Measurements from ENCODE around the gene CEP55.

Gene CEP55

DNA sequence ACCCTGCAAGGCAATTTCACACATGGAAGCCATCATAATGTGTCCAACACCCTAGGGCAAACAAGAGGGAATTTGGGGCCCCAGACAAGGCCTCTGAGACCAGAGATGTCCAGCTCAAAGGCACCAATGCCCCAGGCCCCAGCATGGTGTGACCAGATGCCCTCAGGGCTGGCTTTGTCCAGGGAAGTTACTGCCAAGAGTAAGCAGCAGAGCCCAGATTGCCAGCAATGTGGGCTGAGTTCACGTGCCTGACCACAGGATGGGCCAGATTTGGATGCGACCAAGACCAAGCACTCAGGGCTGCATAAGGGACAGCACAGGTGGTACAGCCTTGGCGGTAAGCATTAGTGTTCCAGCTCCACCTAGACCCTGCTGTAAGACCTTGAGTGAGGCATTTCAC, 27.0 kb upstream of the CEP55 start:
- DNase-seq, result no peak

DNA sequence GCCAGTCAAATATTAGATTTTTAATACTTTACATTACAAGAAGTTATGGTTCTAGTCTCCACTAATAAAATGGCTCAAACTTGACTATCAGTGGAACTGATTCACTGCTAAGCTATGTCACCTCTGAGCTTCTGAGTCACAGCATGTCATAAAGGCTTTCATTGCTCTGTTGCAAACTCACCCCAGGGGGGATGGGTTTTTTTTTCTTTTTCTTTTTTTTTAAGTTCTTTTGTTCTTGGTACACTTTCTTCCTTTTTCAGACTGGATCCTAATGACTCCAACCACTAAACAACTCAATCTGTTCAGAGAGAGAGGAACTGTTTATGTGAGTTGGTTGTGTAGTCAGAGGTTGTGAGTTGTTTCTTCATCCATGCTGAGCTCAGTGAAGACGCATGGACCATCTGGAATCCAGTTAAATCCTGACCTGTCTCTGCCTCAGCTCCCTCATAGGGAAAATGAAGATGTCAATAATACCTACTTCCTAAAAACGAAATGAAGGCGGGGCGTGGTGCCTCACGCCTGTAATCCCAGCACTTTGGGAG, 25.2 kb upstream of the CEP55 start:
- DNase-seq, result peak; percentile 97

DNA sequence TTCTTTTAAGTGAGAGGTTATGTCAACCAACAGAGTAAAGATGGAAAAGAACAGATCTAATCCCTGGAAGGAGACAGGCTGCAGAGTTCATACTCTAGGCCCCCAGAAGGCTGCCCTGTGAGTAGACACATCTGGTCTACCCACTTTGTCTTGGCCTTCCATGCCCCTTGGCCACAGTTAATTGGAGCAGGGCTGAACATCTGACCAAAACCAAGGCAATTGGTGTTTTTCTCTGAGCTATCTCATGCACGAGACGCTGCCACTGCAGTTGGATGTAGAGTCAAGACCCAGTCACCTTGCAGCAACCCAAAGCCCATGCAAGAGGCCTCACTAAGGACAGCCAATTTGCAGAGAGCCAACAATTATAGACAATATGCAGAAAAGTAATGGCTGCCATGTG, 23.3 kb upstream of the CEP55 start:
- no peak for DNase-seq

DNA sequence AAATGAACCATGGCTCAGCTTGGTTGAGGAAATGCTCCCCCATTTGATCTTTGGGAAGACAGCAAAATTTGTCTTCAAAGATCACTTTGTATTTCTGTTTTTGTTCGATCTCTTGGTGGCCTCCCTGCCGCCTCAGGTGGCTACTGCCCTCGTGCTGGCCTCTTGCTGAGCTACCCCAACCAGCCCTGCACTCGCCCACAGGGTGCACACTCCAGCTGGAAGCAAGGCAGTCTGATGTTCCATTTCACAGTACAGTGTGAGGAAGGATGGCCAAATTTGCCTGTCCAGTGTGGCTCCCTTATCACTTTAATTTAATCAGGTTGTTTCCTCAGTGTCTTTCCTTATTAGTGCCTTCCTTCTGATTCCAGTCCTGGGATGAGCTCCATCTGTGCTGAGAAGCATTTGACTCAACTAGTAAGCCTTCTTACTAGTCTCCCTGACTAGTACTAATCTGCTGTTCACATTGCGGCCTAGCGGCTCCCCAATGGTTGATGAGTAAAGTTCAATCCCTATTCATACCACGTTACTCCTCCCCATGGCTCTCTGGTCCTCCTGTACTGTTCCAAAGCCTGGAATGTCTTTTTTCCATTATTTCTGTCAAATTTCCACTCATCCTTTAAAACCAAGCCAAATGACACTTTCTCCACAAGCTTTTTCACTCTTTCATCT, 22.5 kb upstream of the CEP55 start:
- no peak for DNase-seq

DNA sequence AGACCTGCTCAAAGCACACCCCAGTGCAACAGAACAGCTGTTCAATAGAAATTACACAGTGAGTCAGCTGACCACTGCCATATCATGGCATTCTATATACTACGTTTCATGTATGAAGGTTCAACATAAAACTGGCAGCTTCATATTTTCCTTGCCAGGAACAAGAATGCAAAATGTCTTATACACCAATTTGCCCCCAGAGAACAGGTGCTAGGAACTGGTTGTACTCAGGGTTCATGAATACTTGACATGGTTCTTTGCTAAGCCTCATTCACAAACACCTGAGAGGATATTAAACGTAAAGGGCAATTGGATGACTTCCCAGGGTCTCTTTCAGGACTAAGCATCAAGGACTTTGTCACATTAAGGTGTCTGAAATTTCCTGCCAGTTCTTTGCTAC, 21.2 kb upstream of the CEP55 start:
- DNase-seq, result no peak

DNA sequence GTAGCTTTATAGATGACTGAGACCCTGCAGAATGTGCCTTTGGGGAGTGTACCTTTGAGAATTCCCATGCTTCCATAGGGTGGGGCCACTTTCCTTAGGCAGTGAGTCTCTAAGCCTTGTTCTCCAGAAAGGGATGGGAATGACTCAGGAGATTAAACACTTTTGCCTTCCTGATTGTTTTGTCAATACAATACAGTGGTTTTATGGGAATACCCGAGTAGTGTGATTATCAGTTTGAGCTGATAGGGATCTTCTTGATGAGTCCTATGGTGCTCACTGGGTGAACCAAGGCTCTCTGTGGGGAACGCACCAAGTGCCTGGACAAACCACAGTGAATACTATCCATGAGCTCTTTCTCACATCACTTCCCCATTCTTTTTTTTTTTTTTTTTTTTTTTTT, 20.5 kb upstream of the CEP55 start:
- peak; percentile 74 for DNase-seq

DNA sequence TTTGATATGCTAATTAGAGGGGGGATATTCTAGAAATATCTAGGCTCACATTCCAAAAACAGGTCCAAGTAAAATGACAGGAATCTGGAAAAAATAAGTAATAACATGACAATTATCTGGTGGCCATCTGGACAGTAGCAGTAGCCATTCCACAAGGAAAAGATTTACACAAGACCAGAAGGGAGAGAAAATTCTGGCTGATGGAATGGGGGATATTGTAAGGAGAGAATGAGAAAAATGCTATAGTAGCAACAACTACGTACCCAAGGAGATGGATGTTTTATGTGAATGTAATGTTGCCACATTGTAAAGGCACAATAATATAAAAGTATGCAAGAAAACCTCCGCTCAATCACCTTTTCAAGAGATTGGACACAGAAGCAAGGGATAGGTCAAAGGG, 19.7 kb upstream of the CEP55 start:
- no peak for DNase-seq

DNA sequence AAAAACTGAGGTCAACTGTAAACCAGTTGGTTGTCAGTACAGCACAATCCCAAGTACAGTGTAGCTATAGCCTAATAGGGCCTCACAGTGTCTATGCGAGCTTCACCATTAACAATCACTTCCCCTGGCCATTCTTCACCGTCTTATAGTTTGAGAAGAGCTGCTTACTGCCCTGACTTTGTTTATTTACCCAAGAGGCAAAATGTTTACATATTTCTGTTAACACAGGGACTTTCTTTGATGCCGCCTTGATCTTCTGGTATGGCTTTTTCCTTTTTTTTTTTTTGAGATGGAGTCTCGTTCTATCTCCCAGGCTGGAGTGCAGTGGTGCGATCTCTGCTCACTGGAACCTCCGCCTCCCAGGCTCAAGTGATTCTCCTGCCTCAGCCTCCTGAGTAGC, 17.5 kb upstream of the CEP55 start:
- no peak for DNase-seq

DNA sequence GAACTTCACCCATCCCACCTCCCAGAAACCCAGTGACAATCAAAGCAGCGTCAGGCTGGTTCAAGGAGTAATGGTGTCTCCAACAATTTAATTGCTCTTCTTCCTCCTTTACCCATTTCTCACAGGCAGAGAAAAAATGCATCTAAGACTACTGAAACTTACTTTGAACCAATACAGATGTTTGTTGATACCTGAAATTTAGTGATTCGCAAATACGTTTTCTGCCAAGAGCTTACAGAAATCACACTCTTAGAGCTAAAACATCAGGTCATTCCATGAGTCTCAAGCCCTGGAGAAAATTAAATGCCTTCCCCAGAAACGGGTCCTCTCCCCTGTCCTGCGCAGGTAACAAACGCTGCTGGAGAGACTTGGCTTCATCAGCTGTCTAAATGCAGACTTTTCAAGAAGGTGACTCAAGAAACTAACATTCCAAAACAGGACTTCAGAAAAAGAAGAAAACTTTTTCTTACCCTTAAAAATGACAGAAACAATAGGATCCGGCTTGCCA, 14.7 kb upstream of the CEP55 start:
- no peak for DNase-seq

DNA sequence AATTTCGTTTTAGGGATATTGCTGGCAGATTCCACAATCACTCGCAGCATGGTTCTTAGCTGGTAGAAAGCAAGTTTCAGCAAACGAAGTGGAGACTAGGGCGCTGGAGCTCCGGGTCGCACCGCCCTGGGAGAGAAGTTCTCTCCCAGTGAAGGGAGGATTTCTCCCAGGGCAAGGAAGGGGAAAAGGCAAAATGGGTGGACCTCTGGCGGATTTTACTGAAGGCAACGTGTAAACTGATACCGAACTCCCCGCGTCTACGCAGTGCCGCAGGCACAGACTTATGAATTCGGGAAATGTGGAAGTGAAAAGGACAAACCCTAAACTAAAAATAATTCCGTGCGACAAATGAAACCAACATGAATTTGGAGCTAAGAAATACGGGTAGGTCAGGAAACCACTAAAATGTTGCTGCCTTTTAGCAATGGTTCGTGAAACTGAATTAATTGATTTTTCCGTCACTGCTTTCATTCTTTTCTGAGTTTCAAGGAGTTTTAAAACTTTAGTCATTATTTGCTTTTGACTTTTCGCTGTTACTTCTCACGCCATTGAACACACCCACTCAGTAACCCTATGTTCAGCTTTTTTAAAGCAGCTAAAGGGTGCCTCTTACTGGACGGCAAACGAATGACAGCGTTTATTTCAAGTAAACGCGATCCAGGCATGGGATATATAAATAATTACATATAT, 14.1 kb upstream of the CEP55 start, which contains the start of gene MYOF:
MYOF (minus strand) TSS at position 190 of the 690 bp plus-strand sequence; CDS start at position 50, 140 bp downstream.
- peak; percentile 98 for DNase-seq

DNA sequence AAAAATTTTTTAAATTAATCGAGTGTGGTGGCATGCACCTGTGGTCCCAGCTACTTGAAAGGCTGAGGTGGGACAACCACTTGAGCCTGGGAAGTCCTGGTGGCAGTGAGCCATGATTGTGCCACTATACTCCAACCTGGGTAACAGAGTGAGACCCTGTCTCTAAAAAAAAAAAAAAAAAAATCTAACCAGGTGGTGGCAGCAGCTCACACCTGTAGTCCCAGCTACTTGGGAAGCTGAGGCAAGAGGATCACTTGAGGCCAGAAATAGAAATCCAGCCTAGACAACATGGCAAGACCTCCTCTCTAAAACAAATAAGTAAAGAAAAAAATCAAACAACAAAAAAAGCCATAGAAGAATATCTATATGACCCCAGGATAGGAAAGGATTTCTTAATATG, 10.7 kb upstream of the CEP55 start:
- DNase-seq, result no peak

DNA sequence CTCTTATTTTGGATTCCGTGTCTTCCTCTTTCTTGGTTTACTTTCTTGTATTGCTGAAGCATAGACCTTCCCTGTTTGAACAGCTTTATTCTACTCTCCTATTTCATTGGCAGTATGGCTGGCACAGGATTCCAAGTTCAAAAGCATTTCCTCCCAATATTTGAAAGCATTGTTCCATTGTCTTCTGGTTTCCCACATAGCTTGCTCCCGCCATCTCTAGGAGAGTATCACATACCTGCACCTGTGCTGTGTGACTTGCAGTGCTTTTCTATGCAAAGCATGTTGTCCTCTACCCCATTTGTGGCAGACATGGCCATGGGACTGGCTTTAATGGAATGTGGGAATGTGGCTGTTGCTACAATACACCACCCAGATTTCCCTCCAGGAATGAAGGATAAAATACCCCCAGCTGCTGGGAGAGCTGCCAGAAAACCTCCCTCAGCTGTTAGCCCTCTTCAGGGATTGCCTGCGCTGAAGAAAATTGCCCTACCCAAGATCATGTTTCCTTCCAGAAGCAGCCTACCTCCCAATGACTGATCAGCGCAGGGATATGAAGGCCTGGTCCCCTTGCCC, 7.4 kb upstream of the CEP55 start:
- peak; percentile 84 for DNase-seq

DNA sequence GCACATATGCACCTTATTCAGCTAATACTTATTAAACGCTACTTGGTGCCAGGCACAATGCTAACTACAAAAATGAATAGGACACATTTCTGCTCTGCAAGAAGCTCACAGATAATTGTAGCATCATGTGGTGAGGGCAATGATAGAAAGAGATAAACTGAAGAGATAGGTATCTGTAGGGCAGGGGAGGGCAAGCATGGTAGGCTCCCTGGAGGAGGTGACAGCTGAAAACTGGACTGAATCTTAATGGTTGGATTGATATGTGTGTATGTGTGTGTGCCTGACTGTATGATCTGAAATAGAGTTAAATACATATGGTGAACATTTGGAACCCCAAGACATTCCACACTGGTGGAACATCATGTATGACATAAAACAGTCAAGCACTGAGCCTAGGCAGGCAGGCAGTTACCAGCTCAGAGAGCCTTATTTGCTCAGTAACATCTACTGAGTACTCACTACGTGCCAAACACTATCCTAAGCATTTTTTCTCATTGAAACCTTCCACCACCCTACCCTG, 4.8 kb upstream of the CEP55 start:
- DNase-seq, result no peak

DNA sequence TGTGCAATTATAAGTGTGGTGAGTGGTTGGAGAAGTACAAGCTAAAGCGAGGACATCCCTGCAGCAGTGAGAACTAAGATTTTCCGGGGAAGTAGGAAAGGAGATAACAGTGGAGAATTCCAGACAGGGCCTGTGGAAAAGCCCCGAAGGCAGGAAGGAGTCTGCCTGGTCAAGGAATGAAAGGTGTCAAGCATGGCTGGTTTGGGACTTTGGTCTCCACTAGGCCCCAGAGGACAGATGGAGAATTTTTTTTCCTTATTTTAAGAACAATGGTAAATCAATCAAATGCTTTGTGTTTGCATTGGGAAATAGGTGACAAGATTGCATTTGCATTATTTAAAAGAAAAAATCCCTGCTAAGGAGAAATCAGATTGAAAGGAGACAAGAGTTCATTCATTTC, 3.2 kb upstream of the CEP55 start:
- DNase-seq, result no peak

DNA sequence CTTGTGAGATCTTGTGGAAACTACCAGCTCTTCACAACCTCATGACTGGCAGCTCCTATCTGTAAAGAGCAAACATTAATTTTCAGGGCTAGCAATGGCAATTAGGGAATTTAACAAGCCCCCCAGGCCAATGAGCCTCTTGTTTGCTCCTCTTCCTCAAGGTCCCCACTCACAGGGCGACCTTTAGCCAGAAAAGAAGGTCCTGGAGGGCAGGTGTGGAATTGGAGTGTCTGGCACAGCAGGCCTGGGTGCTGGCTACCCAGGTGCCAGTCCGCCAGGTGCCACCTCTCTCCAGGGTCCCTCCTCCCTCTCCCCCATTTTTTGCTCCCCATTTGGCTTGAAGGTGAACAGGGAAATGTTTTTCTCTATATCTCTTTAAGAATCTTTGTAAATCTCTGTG, 1.9 kb upstream of the CEP55 start:
- no peak for DNase-seq

DNA sequence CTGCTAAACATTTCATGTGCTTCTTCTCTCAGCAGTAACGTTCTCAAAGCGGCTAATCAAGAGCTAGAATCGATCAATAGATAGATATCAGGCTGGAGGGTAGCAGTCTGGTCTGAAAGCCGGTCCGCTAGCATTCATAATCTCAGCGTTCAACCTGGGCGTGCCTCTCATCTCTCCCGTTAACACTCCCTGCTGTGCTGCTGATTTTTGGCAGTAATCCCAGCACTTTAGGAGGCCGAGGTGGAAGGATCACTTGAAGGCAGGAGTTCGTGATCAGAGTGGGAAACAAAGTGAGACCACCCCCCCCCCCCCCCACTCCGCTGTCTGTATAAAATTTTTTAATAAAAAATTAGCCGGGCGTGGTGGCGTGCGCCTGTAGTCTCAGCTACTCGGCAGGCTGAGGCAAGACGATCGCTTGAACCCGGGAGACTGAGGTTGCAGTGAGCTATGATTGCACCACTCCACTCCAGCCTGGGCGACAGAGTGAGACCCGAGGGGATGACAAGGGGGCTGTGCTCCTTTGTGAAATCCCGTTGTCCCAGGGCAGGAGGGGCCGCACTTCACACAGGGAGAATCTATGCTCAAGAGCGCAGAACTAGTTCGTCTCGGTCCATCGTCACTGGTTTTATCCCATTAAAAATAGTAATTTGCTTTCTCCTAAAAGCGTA, 624 bp upstream of the CEP55 start:
- DNase-seq, result peak; percentile 70

DNA sequence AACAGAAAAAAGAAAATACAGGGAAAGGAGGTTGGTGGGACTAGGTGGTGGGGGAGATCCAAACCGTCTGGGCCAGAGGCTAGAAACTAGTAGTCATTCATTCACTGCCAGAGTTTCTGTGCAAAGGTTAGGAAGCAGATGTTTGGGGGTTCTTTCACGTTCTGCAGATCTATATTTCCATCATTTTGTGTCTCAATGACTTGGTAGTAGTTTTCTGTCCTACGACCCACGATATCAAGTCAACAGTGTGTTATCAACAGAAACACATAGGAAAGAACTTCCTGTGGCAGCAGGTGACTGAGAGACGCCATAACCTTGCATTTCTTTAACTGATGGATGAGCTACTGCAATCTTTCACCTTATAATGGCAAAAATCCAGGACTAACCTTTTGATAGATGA, 1.8 kb downstream of the CEP55 start:
- no peak for DNase-seq

DNA sequence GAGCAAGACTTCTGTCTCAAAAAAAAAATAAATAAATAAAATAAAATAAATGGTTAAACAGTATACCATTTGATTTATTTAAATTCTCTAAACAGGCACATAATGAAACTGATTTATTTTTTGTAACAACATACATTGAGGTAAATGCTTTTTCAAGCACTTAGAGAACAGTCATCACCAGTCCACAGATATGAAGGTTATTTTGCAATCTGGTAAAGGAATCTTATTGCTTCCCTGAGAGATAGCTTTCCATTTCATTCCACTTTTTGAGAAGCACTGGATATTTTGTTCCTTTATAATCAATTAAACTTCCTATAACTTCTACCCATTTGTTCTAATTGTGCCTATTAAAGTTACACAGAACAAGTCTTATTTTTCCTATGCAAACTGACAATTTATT, 5.2 kb downstream of the CEP55 start:
- no peak for DNase-seq

DNA sequence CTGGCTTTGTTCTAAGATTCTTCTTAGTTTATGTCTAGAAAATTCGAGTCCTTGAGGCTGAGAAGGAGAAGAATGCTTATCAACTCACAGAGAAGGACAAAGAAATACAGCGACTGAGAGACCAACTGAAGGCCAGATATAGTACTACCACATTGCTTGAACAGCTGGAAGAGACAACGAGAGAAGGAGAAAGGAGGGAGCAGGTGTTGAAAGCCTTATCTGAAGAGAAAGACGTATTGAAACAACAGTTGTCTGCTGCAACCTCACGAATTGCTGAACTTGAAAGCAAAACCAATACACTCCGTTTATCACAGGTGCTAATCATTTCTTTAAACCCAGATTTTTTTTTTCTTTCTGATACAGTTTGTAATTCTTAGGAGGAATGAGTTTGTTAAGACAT, 6.7 kb downstream of the CEP55 start:
- no peak for DNase-seq

DNA sequence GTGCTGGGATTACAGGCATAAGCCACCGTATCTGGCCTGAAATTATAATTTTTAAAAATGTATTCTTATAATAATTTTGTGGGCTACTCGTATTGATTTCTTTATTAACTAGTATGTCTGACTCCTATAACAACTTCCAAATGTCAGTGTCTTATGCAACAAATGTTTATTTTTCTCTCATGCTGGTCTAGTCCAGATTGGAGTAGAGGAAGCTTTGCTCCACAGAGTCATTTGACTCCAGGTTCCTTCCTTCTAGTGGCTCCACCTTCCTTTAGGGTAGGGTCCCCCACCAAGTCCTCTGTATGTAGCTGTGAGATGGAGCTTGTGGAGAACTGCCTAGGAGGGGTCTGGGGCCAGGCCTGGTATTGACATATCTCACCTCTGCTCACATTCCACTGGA, 8.7 kb downstream of the CEP55 start:
- DNase-seq, result no peak

DNA sequence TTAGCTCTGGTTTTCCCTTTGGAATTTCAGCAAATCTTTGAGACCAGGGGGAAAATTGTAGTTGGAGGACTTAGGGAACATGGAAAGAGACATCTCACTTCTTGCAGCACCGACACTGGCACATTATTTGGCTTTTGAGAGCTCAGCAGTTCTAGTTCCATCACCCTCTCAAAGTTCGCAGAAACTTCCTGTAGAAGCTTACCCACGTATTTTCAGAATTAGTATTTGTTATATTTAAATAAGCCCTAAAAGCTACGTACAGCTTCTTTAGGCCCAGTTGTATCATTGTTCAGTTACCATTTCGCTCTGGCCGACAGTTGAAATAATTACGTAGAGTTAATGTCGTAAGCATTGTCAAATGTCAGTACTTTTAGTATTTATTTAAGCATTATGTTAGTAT, 13.4 kb downstream of the CEP55 start:
- DNase-seq, result no peak

DNA sequence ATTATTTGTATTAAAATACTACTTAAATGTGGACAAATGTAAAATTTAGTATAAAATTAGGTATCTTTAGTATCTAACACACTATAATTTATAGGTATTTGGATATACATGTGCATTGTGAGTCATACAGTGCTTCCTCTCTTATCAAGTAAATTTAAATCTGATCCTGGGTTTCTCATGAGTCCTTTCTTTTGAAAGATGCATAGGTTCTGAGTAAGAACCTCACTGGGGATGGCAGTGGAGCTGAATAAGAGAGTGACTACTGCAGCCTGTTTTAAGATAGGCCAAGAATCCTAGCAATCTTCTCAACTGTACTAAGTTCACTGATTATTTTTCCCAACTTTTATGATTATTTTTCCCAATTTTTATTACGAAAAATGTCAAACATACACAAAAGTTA, 16.2 kb downstream of the CEP55 start:
- peak; percentile 32 for DNase-seq

DNA sequence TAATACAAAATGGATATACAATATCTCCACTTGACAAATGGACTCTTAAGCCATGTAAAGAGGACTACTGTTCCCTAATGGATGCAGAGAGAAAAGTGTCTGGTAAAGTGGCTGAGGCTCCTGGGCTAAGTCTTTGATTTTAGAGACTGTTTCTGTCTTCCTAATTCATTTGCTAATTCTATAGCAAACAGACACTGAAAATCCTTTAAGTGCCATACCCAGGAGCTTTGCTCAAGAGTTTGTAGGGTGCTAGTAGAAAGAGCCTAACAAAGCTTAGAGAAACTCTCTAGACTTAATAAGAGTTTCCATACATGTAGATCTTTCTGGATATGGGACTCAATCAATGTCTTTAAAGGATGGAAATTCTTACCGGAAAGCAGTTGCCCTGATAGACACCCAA, 16.7 kb downstream of the CEP55 start:
- no peak for DNase-seq
